ENCODE results near the gene SPATA32. TPM values are rescaled to one million over a fixed set of nuclear protein-coding genes. Genes with fewer than 3 reads are reported as not detected.

SPATA32 gene
- polyA plus RNA-seq, 2 of the 4 experiments (the other 2 are of a cell fraction): 0.05 to 0.21 TPM

- ChIA-PET CTCF (interaction anchor here (0.8 to 34.8 kb wide), 9 partner anchors 19 to 155 kb away, joined by 3 to 1120 read pairs (median 6); partner anchors contain the start of genes ACBD4 and MAP3K14), POLR2A (interaction anchor here (2.1 kb wide), 1 partner anchor 27 kb away, joined by 4 read pairs; the partner anchor contains the start of gene MAP3K14)
- peaks cover 64% of the 10 kb centered on the region for H3K4me1 ChIP-seq
- WGBS (ENCODE audit: missing lambda C conversion rate): 95% methylated on average over 11 of the region's 11 CpGs
- FAIRE-seq: no peak
- H3K4me3 ChIP-seq: no peak overlapping the region
- H3K4me2 ChIP-seq: no peak overlapping the region
- peak overlapping the region; percentile 90 to 92 for H3K27ac ChIP-seq
- no peak for DNase-seq (ENCODE audit: low read depth in 1 of 2, low spot score in 1 of 2)
- H3K9me3 ChIP-seq: no peaks in the 10 kb centered on the region
- ATAC-seq: no peak
- TF ChIP-seq RCOR1 (IDR thresholded peaks at IDR 0.05; ENCODE audit: low read depth, low read length): no peak
- TF ChIP-seq JUN (IDR thresholded peaks at IDR 0.05): 0 out of 5 replicates have a peak, but pooled peaks of 1 of the 2 experiments have one; percentile 19
- no peak for TF ChIP-seq RFX5 (IDR thresholded peaks at IDR 0.05)
Observed at GRCh38 chr17:45290269-45290765, 28.4 kb upstream of the SPATA32 start.

- H3K27ac ChIP-seq: peak overlapping the region; percentile 90 to 92
- 85% methylated on average over 15 of the region's 15 CpGs for WGBS (ENCODE audit: missing lambda C conversion rate)
- peaks cover 59% of the 10 kb centered on the region for H3K4me1 ChIP-seq
- CTCF ChIA-PET: interaction anchor here (1.1 to 34.8 kb wide), 11 partner anchors 9 to 155 kb away, joined by 3 to 1120 read pairs (median 6); partner anchors contain the start of genes ACBD4 and MAP3K14
- no peak overlapping the region for H3K4me2 ChIP-seq
- FAIRE-seq (no peak), DNase-seq (ENCODE audit: low read depth in 1 of 2, low spot score in 1 of 2) (no peak), ATAC-seq (no peak)
- POLR2A ChIA-PET: interaction anchor here (2.1 kb wide), 1 partner anchor 27 kb away, joined by 4 read pairs; the partner anchor contains the start of gene MAP3K14
- TF ChIP-seq CBX8 (IDR thresholded peaks at IDR 0.05) (no peak), HDAC2 (IDR thresholded peaks at IDR 0.05) (no peak), EHF (CRISPR knock-in tag; IDR thresholded peaks at IDR 0.05) (no peak), EHMT2 (IDR thresholded peaks at IDR 0.05; ENCODE audit: low read depth) (no peak), BHLHE40 (IDR thresholded peaks at IDR 0.05; ENCODE audit: low read depth, low read length) (no peak)
- no peak overlapping the region for H3K4me3 ChIP-seq
- H3K9me3 ChIP-seq: no peaks in the 10 kb centered on the region
Observed at GRCh38 chr17:45289301-45290268, 27.7 kb upstream of the SPATA32 start.

- DNase-seq (ENCODE audit: low read depth in 1 of 2, low spot score in 1 of 2) (no peak), ATAC-seq (no peak), FAIRE-seq (no peak)
- Histone ChIP-seq H3K27ac (peak overlapping the region in 1 of 2 experiments; percentile 92; a peak in 2 of 6 replicates), H3K4me1 (peaks cover 59% of the 10 kb centered on the region), H3K4me2 (no peak overlapping the region), H3K4me3 (no peak overlapping the region), H3K9me3 (no peaks in the 10 kb centered on the region)
- WGBS (ENCODE audit: missing lambda C conversion rate): 91% methylated on average over 10 of the region's 10 CpGs
- CTCF ChIA-PET: interaction anchor here (0.7 to 34.8 kb wide), 10 partner anchors 10 to 154 kb away, joined by 3 to 1120 read pairs (median 10); partner anchors contain the start of genes ACBD4 and MAP3K14
- TF ChIP-seq KDM1A (IDR thresholded peaks at IDR 0.05; ENCODE audit: low read depth): no peak
- TF ChIP-seq HEYL (CRISPR knock-in tag; IDR thresholded peaks at IDR 0.05): no peak
- no peak for TF ChIP-seq ATOH8 (CRISPR knock-in tag; IDR thresholded peaks at IDR 0.05; ENCODE audit: low read depth)
- TF ChIP-seq RCOR1 (IDR thresholded peaks at IDR 0.05; ENCODE audit: low read depth, low read length): no peak
- no peak for TF ChIP-seq E2F6 (IDR thresholded peaks at IDR 0.05; ENCODE audit: borderline replicate concordance, low read depth)
- no peak for TF ChIP-seq POLR2AphosphoS2 (conservative IDR thresholded peaks at IDR 0.05; ENCODE audit: low read length)
- TF ChIP-seq RFX5 (IDR thresholded peaks at IDR 0.05): no peak
- POLR2A ChIA-PET: interaction anchor here (2.1 kb wide), 1 partner anchor 28 kb away, joined by 4 read pairs; the partner anchor contains the start of gene MAP3K14
Observed at GRCh38 chr17:45288825-45289224, 26.9 kb upstream of the SPATA32 start.
